Retinal pigment epithelial cell (primary cell): Measurements from ENCODE around the gene ADAMTS17.

ENCODE experiments used
- DNase-seq: peaks from one replicate; pipeline ENCODE4 v3.0.0-alpha.2; 2010; ENCODE audit warnings: low read depth
- H3K4me3 ChIP-seq: 2 replicates; pipeline ENCODE4 v1.5.1; 2011; ENCODE audit warnings: mild to moderate bottlenecking, low read length, control low read depth, moderate library complexity
- CTCF ChIP-seq: conservative IDR thresholded peaks from 2 replicates; pipeline ENCODE4 v1.5.1; 2011; ENCODE audit warnings: low read depth, low read length, control low read depth, inconsistent platforms

ADAMTS17 gene

GRCh38 chr15:100202309-100202960 lies 139.3 kb downstream of the ADAMTS17 start:
- no peak overlapping the region for H3K4me3 ChIP-seq
- DNase-seq = no peak
- no peak for TF ChIP-seq CTCF

- DNase-seq = no peak
- TF ChIP-seq CTCF = no peak
- H3K4me3 ChIP-seq = no peak overlapping the region
Measured at GRCh38 chr15:100201376-100202280, 140.1 kb downstream of the ADAMTS17 start.

GRCh38 chr15:100200287-100200880 lies 141.4 kb downstream of the ADAMTS17 start:
- no peak for TF ChIP-seq CTCF
- H3K4me3 ChIP-seq = no peak overlapping the region
- no peak for DNase-seq

- DNase-seq = no peak
Measured at GRCh38 chr15:100199711-100200286, 142.0 kb downstream of the ADAMTS17 start.

GRCh38 chr15:100198442-100198841 lies 143.3 kb downstream of the ADAMTS17 start:
- no peak for DNase-seq
- TF ChIP-seq CTCF = no peak
- H3K4me3 ChIP-seq = no peak overlapping the region

More at GRCh38 chr15:100199711-100200286, 142.0 kb downstream of the ADAMTS17 start:
- no peak overlapping the region for H3K4me3 ChIP-seq
- TF ChIP-seq CTCF = no peak

- no peak for TF ChIP-seq CTCF
- no peak overlapping the region for H3K4me3 ChIP-seq
- no peak for DNase-seq
Measured at GRCh38 chr15:100196326-100197058, 145.3 kb downstream of the ADAMTS17 start.
